HG03196 (cell line): Measurements from ENCODE around the gene TPRG1L.

Experiments used
- ATAC-seq: cut with Tn5 transposase; IDR thresholded peaks from one replicate; pipeline ENCODE4 v1.9.1; 2021; ENCODE audit not compliant: unreplicated experiment

The TPRG1L gene

GRCh38 chr1:3627515-3628253 is 2.9 kb downstream of the TPRG1L start:
- no peak for ATAC-seq

GRCh38 chr1:3628445-3628844 is 3.6 kb downstream of the TPRG1L start:
- no peak for ATAC-seq

GRCh38 chr1:3629561-3630160 is 4.8 kb downstream of the TPRG1L start:
- no peak for ATAC-seq

- no peak for ATAC-seq
Observed at GRCh38 chr1:3630161-3630611, 5.4 kb downstream of the TPRG1L start.

GRCh38 chr1:3630914-3631313 is 6.1 kb downstream of the TPRG1L start:
- no peak for ATAC-seq

GRCh38 chr1:3631320-3632260 is 6.8 kb downstream of the TPRG1L start:
- ATAC-seq, result no peak

GRCh38 chr1:3632298-3632697 is 7.5 kb downstream of the TPRG1L start:
- ATAC-seq, result no peak

- no peak for ATAC-seq
Observed at GRCh38 chr1:3632716-3633343, 8.0 kb downstream of the TPRG1L start.

- ATAC-seq, result no peak
Observed at GRCh38 chr1:3633344-3634058, 8.7 kb downstream of the TPRG1L start.

- no peak for ATAC-seq
Observed at GRCh38 chr1:3634059-3634800, 9.4 kb downstream of the TPRG1L start.

GRCh38 chr1:3636080-3636479 is 11.3 kb downstream of the TPRG1L start:
- ATAC-seq, result no peak

- ATAC-seq, result no peak
Observed at GRCh38 chr1:3636531-3636930, 11.7 kb downstream of the TPRG1L start.

GRCh38 chr1:3638027-3638426 is 13.2 kb downstream of the TPRG1L start:
- ATAC-seq, result no peak

- ATAC-seq, result no peak
Observed at GRCh38 chr1:3638676-3639075, 13.9 kb downstream of the TPRG1L start.

GRCh38 chr1:3639397-3639911 is 14.6 kb downstream of the TPRG1L start:
- no peak for ATAC-seq

GRCh38 chr1:3640121-3640837 is 15.5 kb downstream of the TPRG1L start:
- ATAC-seq, result no peak

- no peak for ATAC-seq
Observed at GRCh38 chr1:3641046-3641760, 16.4 kb downstream of the TPRG1L start.

GRCh38 chr1:3641816-3642215 is 17.0 kb downstream of the TPRG1L start:
- no peak for ATAC-seq
